NT2/D1 (cell line): ENCODE measurements around the gene ZNF100.
"Not testable (repeated sequence)": the region's sequence is repeated elsewhere in the genome, so short reads cannot be mapped to it uniquely, and the experiment has no call there.

Experiments
- DNase-seq: peaks from one replicate; pipeline ENCODE4 v3.0.0-alpha.2; 2011; ENCODE audit warnings: low read depth, low spot score
- H3K27me3 ChIP-seq: 2 replicates; pipeline ENCODE4 v1.6.0; 2011; ENCODE audit warnings: mild to moderate bottlenecking; ENCODE audit not compliant: insufficient read length, insufficient read depth
- H3K36me3 ChIP-seq: 2 replicates; pipeline ENCODE4 v1.6.1; 2011; ENCODE audit warnings: mild to moderate bottlenecking, low read length, mixed read lengths; ENCODE audit not compliant: insufficient read depth, insufficient read length
- H3K4me1 ChIP-seq: 2 replicates; pipeline ENCODE4 v1.5.1; 2011; ENCODE audit not compliant: insufficient read depth, insufficient read length
- H3K4me3 ChIP-seq: 2 replicates; pipeline ENCODE4 v1.5.1; 2011; ENCODE audit warnings: low read depth; ENCODE audit not compliant: insufficient read length
- H3K9ac ChIP-seq: 2 replicates; pipeline ENCODE4 v1.6.0; 2011; ENCODE audit warnings: low read depth; ENCODE audit not compliant: insufficient read length
- H3K9me3 ChIP-seq: 2 replicates; pipeline ENCODE4 v1.5.1; 2011; ENCODE audit warnings: mild to moderate bottlenecking, low read length; ENCODE audit not compliant: insufficient read depth
- SUZ12 ChIP-seq: IDR thresholded peaks from 2 replicates; pipeline ENCODE4 v1.6.1; 2011; ENCODE audit not compliant: insufficient read length, insufficient read depth; ENCODE audit errors: extremely low read depth
- YY1 ChIP-seq: IDR thresholded peaks from 2 replicates; pipeline ENCODE4 v1.6.1; 2011; ENCODE audit not compliant: insufficient read length, insufficient read depth
- ZNF274 ChIP-seq: IDR thresholded peaks from 2 replicates; pipeline ENCODE4 v1.6.1; 2011; ENCODE audit warnings: mild to moderate bottlenecking, low read depth, low read length

Gene ZNF100

DNA sequence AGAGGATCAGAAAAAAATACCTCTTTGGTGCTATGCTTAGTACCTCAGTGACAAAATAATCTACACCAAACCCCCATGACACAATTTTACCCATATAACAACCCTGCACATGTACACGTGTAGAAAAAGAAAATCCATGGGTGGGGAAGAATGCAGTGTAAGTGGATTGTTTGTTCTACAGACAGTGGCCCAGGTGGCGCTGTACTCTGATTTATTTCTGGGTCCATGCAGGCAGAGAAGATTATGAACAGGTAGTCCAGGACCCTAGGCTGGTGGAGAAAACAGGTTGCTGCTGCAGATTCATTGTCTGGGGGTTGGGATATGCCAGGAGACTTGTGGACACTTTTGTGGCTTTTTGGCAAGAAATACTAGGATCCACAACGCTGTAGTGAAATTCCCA is 9.1 kb downstream of the ZNF100 start:
- Histone ChIP-seq H3K4me3 (no peak overlapping the region), H3K4me1 (no peaks in the 10 kb centered on the region), H3K9me3 (no peaks in the 10 kb centered on the region; the same call in 1 of the 2 replicates), H3K9ac (no peak overlapping the region), H3K36me3 (peaks cover 81% of the 10 kb centered on the region), H3K27me3 (no peaks in the 10 kb centered on the region)
- DNase-seq, result no peak
- TF ChIP-seq SUZ12 (no peak), ZNF274 (no peak), YY1 (no peak)

DNA sequence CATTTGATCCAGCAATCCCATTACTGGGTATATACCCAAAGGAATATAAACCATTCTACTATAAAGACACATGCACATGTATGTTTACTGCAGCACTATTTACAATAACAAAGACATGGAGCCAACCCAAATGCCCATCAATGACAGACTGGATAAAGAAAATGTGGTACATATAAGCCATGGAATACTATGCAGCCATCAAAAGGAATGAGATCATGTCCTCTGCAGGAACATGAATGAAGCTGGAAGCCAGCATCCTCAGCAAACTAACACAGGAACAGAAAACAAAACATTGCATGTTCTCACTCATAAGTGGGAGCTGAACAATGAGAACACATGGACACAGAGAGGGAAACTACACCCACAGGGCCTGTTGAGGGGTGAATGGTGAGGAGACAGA is 11.8 kb downstream of the ZNF100 start:
- not testable (repeated sequence) for H3K4me1 ChIP-seq, H3K9ac ChIP-seq, H3K27me3 ChIP-seq, H3K4me3 ChIP-seq, DNase-seq, H3K9me3 ChIP-seq
- peaks cover 76% of the 10 kb centered on the region for H3K36me3 ChIP-seq

DNA sequence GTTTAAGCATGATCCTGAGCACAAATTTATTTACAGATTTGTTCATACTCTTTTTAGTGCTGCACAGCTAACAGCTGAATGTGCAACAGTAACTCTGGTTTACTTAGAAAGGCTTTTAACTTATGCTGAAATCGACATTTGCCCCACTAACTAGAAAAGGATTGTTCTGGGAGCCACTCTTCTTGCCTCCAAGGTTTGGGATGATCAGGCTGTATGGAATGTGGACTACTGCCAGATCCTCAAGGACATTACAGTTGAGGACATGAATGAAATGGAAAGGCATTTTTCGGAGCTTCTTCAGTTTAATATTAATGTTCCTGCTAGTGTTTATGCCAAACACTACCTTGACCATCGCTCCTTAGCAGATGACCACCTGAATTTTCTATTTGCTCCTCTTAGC is 16.0 kb downstream of the ZNF100 start:
- no peaks in the 10 kb centered on the region; the same call in 1 of the 2 replicates for H3K9me3 ChIP-seq
- TF ChIP-seq SUZ12 (no peak), ZNF274 (no peak), YY1 (no peak)
- peaks cover 67% of the 10 kb centered on the region for H3K36me3 ChIP-seq
- DNase-seq, result no peak
- no peak overlapping the region for H3K9ac ChIP-seq
- no peaks in the 10 kb centered on the region for H3K27me3 ChIP-seq
- no peak overlapping the region for H3K4me3 ChIP-seq
- peaks cover 2% of the 10 kb centered on the region for H3K4me1 ChIP-seq

DNA sequence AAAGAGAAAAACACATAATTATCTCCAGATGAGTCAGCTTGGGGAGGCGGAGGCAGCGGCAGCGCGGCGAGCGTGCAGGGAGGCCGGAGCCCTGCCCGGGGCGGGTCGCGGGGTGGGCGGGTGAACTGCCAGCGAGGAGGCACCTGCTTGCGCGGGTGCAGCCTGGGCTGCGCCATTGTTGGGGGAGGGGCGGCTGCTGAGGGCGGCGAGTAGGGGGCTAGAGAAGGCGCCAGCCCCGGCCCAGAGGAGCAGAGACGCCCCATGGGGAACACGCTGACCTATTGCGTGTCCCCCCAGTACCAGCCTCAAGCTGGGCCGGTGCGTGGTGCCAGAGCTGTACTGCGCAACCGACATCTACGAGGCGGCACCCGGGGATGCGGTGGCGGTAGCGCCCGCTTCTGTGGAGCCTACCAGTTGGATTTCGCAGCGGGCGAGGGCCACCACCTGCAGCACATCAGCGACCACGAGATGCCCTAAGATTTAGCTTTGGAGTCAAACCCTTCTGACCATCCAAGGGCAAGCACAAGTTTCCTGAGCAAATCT is 16.7 kb downstream of the ZNF100 start:
- Histone ChIP-seq H3K27me3 (no peaks in the 10 kb centered on the region), H3K4me1 (peaks cover 2% of the 10 kb centered on the region), H3K9me3 (no peaks in the 10 kb centered on the region), H3K9ac (no peak overlapping the region), H3K36me3 (peaks cover 64% of the 10 kb centered on the region), H3K4me3 (no peak overlapping the region)
- TF ChIP-seq YY1 (no peak), ZNF274 (no peak), SUZ12 (no peak)
- no peak for DNase-seq

DNA sequence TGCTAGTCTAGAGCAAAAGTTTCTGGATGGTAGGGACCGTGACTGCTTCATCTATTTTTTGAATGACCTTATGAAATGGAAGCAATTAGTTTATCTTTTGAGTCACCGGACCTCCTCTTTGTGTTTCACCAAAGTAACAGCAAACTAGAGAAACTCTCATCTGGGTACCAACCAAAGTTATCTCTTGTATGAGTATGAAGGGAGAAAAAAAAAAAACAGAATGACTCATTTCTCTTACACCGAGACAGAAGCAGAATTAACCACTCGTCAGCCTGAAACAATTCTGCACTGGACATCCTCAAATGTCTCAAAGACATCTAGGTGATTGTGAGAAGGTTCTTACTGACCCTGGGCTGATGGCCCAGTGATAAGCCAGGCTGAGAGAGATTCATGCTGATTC is 18.3 kb downstream of the ZNF100 start:
- no peak for DNase-seq

DNA sequence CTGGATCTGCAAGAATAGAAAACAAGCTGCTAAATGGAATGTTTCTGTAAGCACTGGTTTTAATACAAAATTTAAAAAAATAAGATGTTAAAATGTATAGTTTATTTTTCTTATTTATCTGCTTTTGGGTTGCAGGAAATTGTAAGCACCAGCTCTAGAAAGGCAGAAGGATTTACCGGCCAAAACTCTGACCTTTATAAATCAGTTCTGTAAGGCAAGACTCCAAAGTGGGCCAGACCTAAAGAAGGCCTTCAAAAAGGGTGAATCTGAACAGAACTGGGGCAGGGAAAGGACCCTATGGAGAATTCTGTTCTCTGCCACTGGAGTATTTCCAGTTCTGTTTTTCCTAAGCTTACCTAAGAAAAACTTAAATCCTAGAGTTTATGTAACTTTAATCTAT is 19.3 kb downstream of the ZNF100 start:
- DNase-seq, result no peak
- Histone ChIP-seq H3K36me3 (peaks cover 56% of the 10 kb centered on the region), H3K9me3 (no peaks in the 10 kb centered on the region), H3K4me3 (no peak overlapping the region), H3K9ac (no peak overlapping the region), H3K27me3 (no peaks in the 10 kb centered on the region), H3K4me1 (peaks cover 2% of the 10 kb centered on the region)
- TF ChIP-seq SUZ12 (no peak), ZNF274 (no peak), YY1 (no peak)

More for the DNA sequence above, 18.3 kb downstream of the ZNF100 start:
- peaks cover 57% of the 10 kb centered on the region for H3K36me3 ChIP-seq
- H3K4me1 ChIP-seq, result peaks cover 2% of the 10 kb centered on the region
- TF ChIP-seq SUZ12, result no peak
- TF ChIP-seq YY1, result no peak
- no peak for TF ChIP-seq ZNF274
- no peaks in the 10 kb centered on the region for H3K27me3 ChIP-seq
- H3K9me3 ChIP-seq, result no peaks in the 10 kb centered on the region
- H3K9ac ChIP-seq, result no peak overlapping the region
- no peak overlapping the region for H3K4me3 ChIP-seq

DNA sequence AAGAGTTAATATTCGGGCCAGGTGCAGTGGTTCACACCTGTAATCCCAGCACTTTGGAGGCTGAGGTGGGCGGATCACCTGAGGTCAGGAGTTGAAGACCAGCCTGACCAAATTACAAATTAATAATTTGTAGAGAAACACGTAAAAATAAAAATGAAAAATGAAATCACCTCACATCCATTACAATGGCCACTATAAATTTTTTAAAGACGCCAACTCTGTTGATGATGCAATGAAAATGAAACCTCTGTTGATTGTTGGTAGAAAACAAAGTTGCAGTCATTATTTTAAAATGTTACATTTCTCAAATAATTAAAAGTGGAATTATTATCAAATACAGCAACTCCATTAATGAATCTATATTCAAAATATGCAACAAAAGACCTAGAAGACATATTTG is 26.8 kb downstream of the ZNF100 start:
- no peak overlapping the region for H3K4me3 ChIP-seq
- H3K4me1 ChIP-seq, result no peaks in the 10 kb centered on the region
- TF ChIP-seq SUZ12 (no peak), ZNF274 (no peak)
- H3K36me3 ChIP-seq, result peaks cover 47% of the 10 kb centered on the region
- no peak for DNase-seq
- H3K9me3 ChIP-seq, result 0 out of 2 replicates have a peak, but pooled peaks cover 8% of the 10 kb centered on the region
- no peak overlapping the region for H3K9ac ChIP-seq
- H3K27me3 ChIP-seq, result no peaks in the 10 kb centered on the region
